ENCODE measurements around the gene RGS13.

RGS13 gene

GRCh38 chr1:192709544-192709943 lies 73.6 kb downstream of the RGS13 start:
- no peak overlapping the region for H3K27ac ChIP-seq (ENCODE audit: low read depth, low read length)
- no peak overlapping the region for H3K4me3 ChIP-seq (ENCODE audit: low read depth, low read length)
- H3K4me1 ChIP-seq (ENCODE audit: control insufficient read depth, insufficient read depth, low read length) = no peaks in the 10 kb centered on the region
- H3K9ac ChIP-seq (ENCODE audit: low read depth, low read length) = no peak overlapping the region
- H3K9me3 ChIP-seq (ENCODE audit: control insufficient read depth, insufficient read depth, low read length) = no peaks in the 10 kb centered on the region
- H3K36me3 ChIP-seq (ENCODE audit: control insufficient read depth, insufficient read depth, low read length) = no peaks in the 10 kb centered on the region
- no peaks in the 10 kb centered on the region for H3K27me3 ChIP-seq (ENCODE audit: control insufficient read depth, insufficient read depth, low read length)
